ENCODE measurements around the gene CPEB4.

GRCh38 chr5:173907284-173907683 lies 19.1 kb downstream of the CPEB4 start:
- TF ChIP-seq CREB5 (CRISPR knock-in tag; IDR thresholded peaks at IDR 0.05; ENCODE audit: low read depth) (no peak), CSRNP3 (CRISPR knock-in tag; IDR thresholded peaks at IDR 0.05) (no peak), POU6F1 (CRISPR knock-in tag; IDR thresholded peaks at IDR 0.05; ENCODE audit: borderline replicate concordance, low read depth) (no peak), PPARA (CRISPR knock-in tag; IDR thresholded peaks at IDR 0.05; ENCODE audit: borderline replicate concordance) (no peak), PATZ1 (CRISPR knock-in tag; IDR thresholded peaks at IDR 0.05; ENCODE audit: borderline replicate concordance) (no peak), ZFP30 (CRISPR knock-in tag; IDR thresholded peaks at IDR 0.05) (no peak), RARB (CRISPR knock-in tag; IDR thresholded peaks at IDR 0.05) (no peak), GLIS3 (CRISPR knock-in tag; IDR thresholded peaks at IDR 0.05) (no peak), OSR1 (CRISPR knock-in tag; IDR thresholded peaks at IDR 0.05) (no peak), ZNF8 (CRISPR knock-in tag; IDR thresholded peaks at IDR 0.05) (no peak), ARNTL (CRISPR knock-in tag; IDR thresholded peaks at IDR 0.05; ENCODE audit: borderline replicate concordance, low read depth) (no peak)

Data from SK-N-SH treated with all-trans-retinoic acid at 6 μM for 48 hours (cell line).